Measurements from ENCODE around the gene HIVEP2.

HIVEP2 gene

GRCh38 chr6:142820338-142821051 lies 124.5 kb downstream of the HIVEP2 start:
- DNase-seq (ENCODE audit: low read depth) = no peak

DNA sequence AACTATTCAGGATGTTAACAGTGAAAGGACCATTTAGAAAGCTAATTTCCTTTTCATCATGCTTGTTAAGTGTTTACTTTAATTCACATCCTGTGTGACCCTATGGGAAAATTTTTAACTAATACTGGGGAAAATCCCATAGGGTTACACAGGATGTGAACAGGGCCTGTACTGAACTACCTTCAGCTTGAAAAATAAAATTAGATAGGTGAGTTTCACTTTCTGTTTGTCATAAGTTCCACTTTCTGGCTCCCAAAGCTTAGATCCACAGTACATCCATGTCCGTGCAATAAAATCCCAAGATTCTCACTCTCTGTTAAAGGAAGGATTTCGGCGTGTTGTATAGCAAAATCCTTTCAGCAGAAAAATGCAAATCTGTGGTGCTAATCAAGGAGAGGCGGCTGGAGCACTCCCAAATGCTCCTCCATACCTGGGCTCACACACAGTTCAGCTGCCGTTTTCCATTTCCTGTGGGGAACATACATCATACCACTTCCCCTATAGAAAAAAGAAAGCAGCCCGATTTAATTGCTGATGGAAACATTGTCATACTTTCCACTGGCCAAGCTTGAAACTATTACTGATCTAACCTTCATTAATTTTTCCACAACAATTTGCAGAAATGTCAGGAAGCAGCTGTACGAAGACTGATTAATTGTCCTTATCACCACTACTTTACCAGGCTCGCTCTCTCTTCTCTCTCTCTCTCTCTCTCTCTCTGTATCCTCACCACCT lies 125.2 kb downstream of the HIVEP2 start:
- DNase-seq (ENCODE audit: low read depth) = no peak

DNA sequence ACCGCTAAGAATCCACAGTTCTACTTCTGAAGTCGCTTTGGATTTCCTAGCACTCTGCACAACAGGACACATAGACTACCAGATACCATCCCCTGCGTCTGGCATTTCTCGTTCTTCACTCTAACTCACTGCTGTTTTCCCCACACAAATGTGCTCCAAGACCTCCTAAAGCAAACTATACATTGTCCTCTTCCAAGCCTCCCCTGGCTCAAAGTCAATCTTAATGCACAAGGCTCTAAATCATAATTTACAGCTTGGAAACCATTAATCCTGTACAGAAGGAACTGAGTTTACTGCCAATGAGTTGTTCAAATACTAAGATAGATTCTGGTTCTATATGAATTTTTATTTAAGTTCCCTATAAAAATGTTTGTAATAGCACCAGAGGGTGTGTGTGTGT lies 128.5 kb downstream of the HIVEP2 start:
- DNase-seq (ENCODE audit: low read depth) = no peak

- DNase-seq (ENCODE audit: low read depth) = no peak
These were observed 128.9 kb downstream of the HIVEP2 start for GRCh38 chr6:142816031-142816430.

DNA sequence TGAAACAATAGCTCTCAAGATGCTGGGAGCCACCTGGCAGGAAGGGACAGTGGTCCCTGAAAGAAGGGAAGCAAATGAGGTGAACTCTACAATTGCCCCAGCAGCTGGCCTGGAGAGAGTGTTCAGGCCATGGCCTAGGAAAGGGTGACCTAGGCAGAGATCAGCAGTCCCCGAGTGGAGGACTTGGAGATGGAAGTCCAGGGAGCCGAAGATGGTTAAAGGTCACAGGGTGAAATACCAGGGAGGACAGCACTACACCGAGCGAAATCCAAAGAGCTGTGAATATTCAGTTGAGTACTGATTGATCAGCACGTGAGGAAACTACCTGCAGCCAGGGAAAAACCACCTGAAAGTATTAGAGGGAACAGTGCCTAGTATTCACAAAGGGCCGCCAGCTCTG lies 133.1 kb downstream of the HIVEP2 start:
- no peak for DNase-seq (ENCODE audit: low read depth)

- no peak for DNase-seq (ENCODE audit: low read depth)
These were observed 133.9 kb downstream of the HIVEP2 start for GRCh38 chr6:142810952-142811514.

- DNase-seq (ENCODE audit: low read depth) = no peak
These were observed 135.0 kb downstream of the HIVEP2 start for GRCh38 chr6:142809947-142810346.

GRCh38 chr6:142808405-142809061 lies 136.4 kb downstream of the HIVEP2 start:
- DNase-seq (ENCODE audit: low read depth) = no peak

DNA sequence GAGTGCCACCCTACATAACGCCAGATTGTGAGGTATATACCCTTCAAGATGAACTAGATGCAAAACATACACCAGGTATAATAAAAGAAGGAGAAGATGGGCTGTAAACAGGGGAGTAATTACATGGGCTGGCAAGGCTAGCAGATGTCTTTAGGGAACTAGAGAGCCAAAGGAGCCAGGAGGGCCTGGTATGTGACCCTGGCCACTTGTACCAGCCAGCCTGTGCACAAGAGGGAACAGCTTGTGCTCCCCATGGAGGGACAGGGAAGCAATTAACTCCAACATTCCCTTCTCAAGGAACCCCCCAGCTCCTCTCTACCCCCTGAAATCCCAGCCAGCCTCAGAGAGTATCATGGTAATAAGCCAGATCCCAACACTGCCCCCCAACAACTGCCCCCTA lies 139.9 kb downstream of the HIVEP2 start:
- DNase-seq (ENCODE audit: low read depth) = no peak

- no peak for DNase-seq (ENCODE audit: low read depth)
These were observed 140.5 kb downstream of the HIVEP2 start for GRCh38 chr6:142804490-142804889.

- no peak for DNase-seq (ENCODE audit: low read depth)
These were observed 141.4 kb downstream of the HIVEP2 start for GRCh38 chr6:142803495-142804058.

GRCh38 chr6:142803032-142803431 lies 141.9 kb downstream of the HIVEP2 start:
- no peak for DNase-seq (ENCODE audit: low read depth)

- no peak for DNase-seq (ENCODE audit: low read depth)
These were observed 142.9 kb downstream of the HIVEP2 start for GRCh38 chr6:142802124-142802523.

GRCh38 chr6:142800240-142800639 lies 144.7 kb downstream of the HIVEP2 start:
- DNase-seq (ENCODE audit: low read depth) = no peak

DNA sequence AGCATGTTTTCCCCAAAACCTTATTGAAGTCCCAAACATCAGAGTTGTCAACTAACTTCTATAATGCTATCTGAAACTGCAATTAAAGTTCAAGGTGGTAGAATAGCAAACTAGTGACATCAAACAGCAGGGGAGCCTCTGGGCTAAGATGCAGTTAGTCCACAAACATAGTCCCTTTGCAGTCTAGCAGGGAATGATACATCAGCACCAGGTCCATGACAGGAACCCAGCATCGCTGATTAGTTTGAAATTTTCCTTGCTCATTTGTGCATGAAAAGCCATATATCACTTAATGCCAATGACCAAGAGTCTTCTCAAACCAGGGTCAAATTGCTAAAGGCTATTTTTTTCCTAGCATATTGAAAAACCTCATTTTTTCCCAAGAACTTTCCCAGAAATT lies 145.3 kb downstream of the HIVEP2 start:
- DNase-seq (ENCODE audit: low read depth) = no peak

- no peak for DNase-seq (ENCODE audit: low read depth)
These were observed 147.8 kb downstream of the HIVEP2 start for GRCh38 chr6:142797159-142797558.

DNA sequence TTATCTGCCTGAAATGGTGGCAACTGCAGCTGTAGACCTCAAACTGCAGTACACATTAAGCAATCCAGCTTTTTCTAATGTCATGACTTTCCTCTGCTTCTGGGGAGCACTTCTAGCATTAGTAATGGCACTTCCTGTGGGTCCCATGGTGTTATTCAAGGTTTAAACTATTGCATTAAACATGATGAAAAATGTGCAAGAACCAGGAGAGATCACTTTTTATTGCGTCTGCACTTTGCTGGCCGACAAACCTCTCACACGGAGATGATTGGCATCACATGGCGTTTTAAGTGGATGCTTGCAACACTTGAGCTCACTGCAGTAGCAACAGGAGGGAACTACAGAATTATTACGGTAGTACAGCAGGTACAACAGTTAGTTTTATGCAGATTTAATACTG lies 148.4 kb downstream of the HIVEP2 start:
- DNase-seq (ENCODE audit: low read depth) = no peak

DNA sequence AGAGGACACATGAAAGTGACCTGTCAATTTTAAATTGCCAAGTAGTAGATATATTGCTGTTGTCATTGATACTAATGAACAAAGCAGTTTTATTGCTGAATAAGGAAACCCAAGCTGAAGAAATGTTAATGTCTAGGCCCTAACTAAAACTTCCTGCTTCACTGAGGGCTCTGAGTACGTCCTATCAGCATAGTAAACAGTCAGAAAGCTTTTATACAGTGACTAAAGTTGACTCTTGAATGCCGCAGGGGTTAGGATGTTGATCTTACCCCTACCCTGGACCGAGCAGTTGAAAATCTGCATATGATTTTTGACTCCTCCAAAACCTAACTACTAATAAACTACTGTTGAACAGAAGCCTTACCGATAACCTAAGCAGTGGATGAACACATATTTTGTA lies 149.0 kb downstream of the HIVEP2 start:
- no peak for DNase-seq (ENCODE audit: low read depth)

DNA sequence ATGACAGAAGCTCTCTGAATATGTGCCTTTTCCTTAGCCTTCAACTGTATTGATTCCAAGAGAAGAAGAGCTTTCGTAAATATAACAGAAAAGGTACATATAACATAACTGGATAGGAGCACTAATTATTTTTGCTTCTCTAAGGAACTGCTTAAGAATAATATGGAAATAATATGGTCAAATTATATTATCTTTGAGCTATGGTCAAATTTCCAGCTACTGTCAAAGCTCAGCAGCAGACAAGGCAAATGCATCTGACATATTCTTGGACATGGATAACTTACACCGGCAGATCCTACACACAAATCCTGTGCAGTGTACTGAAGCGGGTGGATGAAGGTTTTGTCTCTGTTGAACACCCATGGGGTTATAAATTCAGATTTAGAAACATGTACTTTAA lies 150.6 kb downstream of the HIVEP2 start:
- no peak for DNase-seq (ENCODE audit: low read depth)

DNA sequence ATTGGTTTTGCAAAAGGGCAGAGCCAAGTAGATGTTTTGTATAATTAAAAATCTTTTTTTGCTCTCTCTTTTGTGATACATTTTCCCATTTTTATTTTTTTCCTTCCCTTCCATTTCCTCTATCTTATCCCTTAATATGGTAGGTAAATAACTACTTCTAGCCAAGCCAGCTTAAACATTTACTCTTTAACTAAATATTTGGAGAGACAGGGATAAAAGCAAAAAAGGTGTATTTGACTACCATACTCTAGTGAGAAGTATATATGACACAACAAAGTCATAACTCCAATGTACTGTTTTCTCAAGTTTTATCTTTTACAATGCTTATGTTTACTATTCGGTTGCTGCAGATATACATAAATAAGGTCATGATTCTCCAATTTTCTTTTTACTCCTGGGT lies 154.7 kb downstream of the HIVEP2 start:
- no peak for DNase-seq (ENCODE audit: low read depth)

DNA sequence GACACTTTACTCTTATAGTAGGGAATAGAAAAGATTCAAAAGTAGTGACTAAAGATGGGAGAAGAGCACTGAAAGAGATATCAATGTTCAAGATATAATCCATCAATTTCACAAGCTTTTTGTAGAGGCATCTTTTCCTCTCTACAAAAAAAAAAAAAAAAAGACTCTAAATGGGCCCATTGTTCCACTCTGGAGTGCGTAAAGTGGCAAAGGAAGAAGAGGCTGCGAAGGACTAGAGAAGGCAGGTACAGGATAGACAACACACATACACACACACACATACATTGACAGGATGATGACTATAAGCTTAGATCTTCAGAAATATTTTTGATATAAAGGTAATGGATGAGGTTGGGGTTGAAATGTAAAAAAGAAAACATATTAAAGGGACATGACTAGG lies 157.6 kb downstream of the HIVEP2 start:
- DNase-seq (ENCODE audit: low read depth) = no peak

DNA sequence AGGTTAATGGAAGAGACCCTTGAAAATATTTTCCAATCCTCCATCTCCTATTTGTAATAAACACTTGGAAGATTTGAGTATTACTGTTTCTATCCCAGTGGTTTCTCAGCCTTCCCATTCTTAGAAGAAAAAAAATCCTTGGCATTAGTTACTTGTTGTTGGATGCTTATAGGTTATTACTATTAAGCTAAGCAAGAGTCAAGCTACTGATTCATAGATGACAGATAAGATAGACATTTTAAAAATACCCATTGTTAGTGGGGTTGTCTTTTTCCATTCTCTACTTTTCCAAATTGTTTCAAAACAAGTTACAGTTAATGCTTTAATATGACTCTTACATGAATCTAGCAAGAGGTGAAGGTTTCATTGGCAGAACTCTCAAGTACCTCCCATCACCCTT lies 158.5 kb downstream of the HIVEP2 start:
- no peak for DNase-seq (ENCODE audit: low read depth)

GRCh38 chr6:142784344-142784743 lies 160.6 kb downstream of the HIVEP2 start:
- DNase-seq (ENCODE audit: low read depth) = peak; percentile 6
